GM13976 (cell line): ENCODE results near the gene BEAN1.

Experiments
- DNase-seq: peaks from one replicate; pipeline ENCODE4 v3.0.0; 2012; ENCODE audit warnings: low spot score
- CTCF ChIP-seq: IDR thresholded peaks from 2 replicates; pipeline ENCODE4 v1.5.1; 2012; ENCODE audit warnings: borderline replicate concordance, mild to moderate bottlenecking; ENCODE audit not compliant: insufficient read depth; ENCODE audit errors: extremely low read depth, missing control alignments, control extremely low read depth
- in situ Hi-C: fragments of 300-500 bp; cut with MboI; formaldehyde crosslinking; loops from one replicate; pipeline ENCODE4 v1.12.0; 2022; ENCODE audit warnings: low sequenced_read_pairs, mixed read lengths, inconsistent platforms; ENCODE audit not compliant: unreplicated experiment

BEAN1 gene

GRCh38 chr16:66426112-66427035 lies 721 bp upstream of the BEAN1 start:
- no peak for DNase-seq
- in situ Hi-C loops, result no loop called here
- TF ChIP-seq CTCF, result no peak

GRCh38 chr16:66427871-66428681 lies 981 bp downstream of the BEAN1 start:
- TF ChIP-seq CTCF, result no peak
- no peak for DNase-seq
- in situ Hi-C loops, result no loop called here

GRCh38 chr16:66428682-66429251 lies 1.7 kb downstream of the BEAN1 start:
- DNase-seq, result no peak
- no peak for TF ChIP-seq CTCF
- in situ Hi-C loops, result no loop called here

GRCh38 chr16:66429290-66429962 lies 2.3 kb downstream of the BEAN1 start:
- no peak for TF ChIP-seq CTCF
- no peak for DNase-seq
- in situ Hi-C loops, result no loop called here

- no peak for DNase-seq
- no peak for TF ChIP-seq CTCF
- in situ Hi-C loops, result no loop called here
Measured at GRCh38 chr16:66430214-66430613, 3.1 kb downstream of the BEAN1 start.

GRCh38 chr16:66431760-66432159 lies 4.7 kb downstream of the BEAN1 start:
- no peak for DNase-seq
- no peak for TF ChIP-seq CTCF
- in situ Hi-C loops, result no loop called here
